Measurements from ENCODE around the gene FKBP15. TPM values are rescaled to one million over a fixed set of nuclear protein-coding genes. Genes with fewer than 3 reads are reported as not detected.
"Not testable (repeated sequence)": the region's sequence is repeated elsewhere in the genome, so short reads cannot be mapped to it uniquely, and the experiment has no call there.

Gene FKBP15
- total RNA-seq, 3 donors from 2014 or later: 26.6 to 30.9 (median 26.8) TPM

GRCh38 chr9:113129466-113129865 lies 91.6 kb downstream of the FKBP15 start:
- Histone ChIP-seq H3K9me3 (no peaks in the 10 kb centered on the region), H3K4me3 (no peak overlapping the region), H3K36me3 (ENCODE audit: low read depth) (no peaks in the 10 kb centered on the region), H3K4me1 (ENCODE audit: low read depth) (no peaks in the 10 kb centered on the region)
- TF ChIP-seq CTCF (IDR thresholded peaks at IDR 0.05): no peak
- no peak for ATAC-seq
- no peak for DNase-seq
- intact Hi-C loops (cut with DNase I, micrococcal nuclease): no loop called here

GRCh38 chr9:113125386-113126035 lies 95.6 kb downstream of the FKBP15 start:
- DNase-seq: no peak
- intact Hi-C loops (cut with DNase I, micrococcal nuclease): no loop called here
- no peaks in the 10 kb centered on the region for H3K9me3 ChIP-seq
- no peaks in the 10 kb centered on the region for H3K36me3 ChIP-seq (ENCODE audit: low read depth)
- TF ChIP-seq CTCF (IDR thresholded peaks at IDR 0.05): no peak
- H3K4me3 ChIP-seq: no peak overlapping the region
- no peaks in the 10 kb centered on the region for H3K4me1 ChIP-seq (ENCODE audit: low read depth)
- ATAC-seq: no peak

- ATAC-seq; H3K4me3 ChIP-seq; H3K9me3 ChIP-seq; H3K36me3 ChIP-seq (ENCODE audit: low read depth); DNase-seq; H3K4me1 ChIP-seq (ENCODE audit: low read depth); intact Hi-C loops (cut with DNase I, micrococcal nuclease): not testable (repeated sequence)
These were observed 102.2 kb downstream of the FKBP15 start for GRCh38 chr9:113118829-113119228.

Other genes with a start within 250 kb of the FKBP15 start
- gene ZNF883, start 209.1 kb downstream of the FKBP15 start, total RNA-seq: 1 to 10 TPM in 1 of 3 donors, under 1 TPM in 2; 0.38 to 1.1 (median 0.55) TPM
- gene ZFP37, start 164.6 kb downstream of the FKBP15 start, total RNA-seq: 1 to 10 TPM in 1 of 3 donors, under 1 TPM in 2; 0.43 to 2.7 (median 0.51) TPM
- 10 to 100 TPM; 17.1 to 23.7 (median 17.8) TPM for gene SLC31A2, start 70.3 kb downstream of the FKBP15 start, total RNA-seq
- 10 to 100 TPM; 26.5 to 63.7 (median 34.7) TPM for gene SLC31A1, start 267 bp upstream of the FKBP15 start, total RNA-seq
- gene CDC26, start 54.3 kb upstream of the FKBP15 start, total RNA-seq: 10 to 100 TPM; 19.3 to 45.8 (median 25.9) TPM
- gene PRPF4, start 54.4 kb upstream of the FKBP15 start, total RNA-seq: 10 to 100 TPM; 13.2 to 18.4 (median 15.8) TPM
- gene RNF183, start 82.1 kb upstream of the FKBP15 start, total RNA-seq: 1 to 10 TPM in 2 of 3 donors, under 1 TPM in 1; 0.35 to 1.4 (median 1.1) TPM
- 1 to 10 TPM; 2.6 to 4.6 (median 3.3) TPM for gene WDR31, start 119.0 kb upstream of the FKBP15 start, total RNA-seq
- 10 to 100 TPM in 2 of 3 donors, 1 to 10 TPM in 1; 7.4 to 45.0 (median 26.7) TPM for gene BSPRY, start 128.3 kb upstream of the FKBP15 start, total RNA-seq
- gene HDHD3, start 155.7 kb upstream of the FKBP15 start, total RNA-seq: 100 to 1,000 TPM in 2 of 3 donors, 10 to 100 TPM in 1; 75.7 to 148 (median 115) TPM
- 10 to 100 TPM; 51.2 to 82.4 (median 56.3) TPM for gene ALAD, start 180.0 kb upstream of the FKBP15 start, total RNA-seq
- 10 to 100 TPM; 22.2 to 31.0 (median 28.6) TPM for gene POLE3, start 189.4 kb upstream of the FKBP15 start, total RNA-seq
- under 1 TPM in 2 of 3 donors, not detected in 1; 0.20 to 0.55 TPM for gene C9orf43, start 189.5 kb upstream of the FKBP15 start, total RNA-seq
- 10 to 100 TPM; 65.9 to 83.8 (median 70.7) TPM for gene RGS3, start 242.4 kb upstream of the FKBP15 start, total RNA-seq

All from mucosa of descending colon (tissue), 3 donors.